Neural progenitor cell (in vitro differentiated cells): ENCODE data around the gene PADI4.

Experiments used
- EZH2 ChIP-seq: fragments of 200-600 bp; sonication (generic); IDR thresholded peaks from 2 replicates; pipeline ENCODE4 v1.6.1; 2017; ENCODE audit warnings: antibody characterized with exemption, mild to moderate bottlenecking, moderate library complexity
- TF ChIP-seq, protein P1 (sequence below): fragments of 200-600 bp; sonication (generic); IDR thresholded peaks from 2 replicates; pipeline ENCODE4 v1.5.1; 2017; ENCODE audit warnings: antibody characterized with exemption, mild to moderate bottlenecking

DNA sequence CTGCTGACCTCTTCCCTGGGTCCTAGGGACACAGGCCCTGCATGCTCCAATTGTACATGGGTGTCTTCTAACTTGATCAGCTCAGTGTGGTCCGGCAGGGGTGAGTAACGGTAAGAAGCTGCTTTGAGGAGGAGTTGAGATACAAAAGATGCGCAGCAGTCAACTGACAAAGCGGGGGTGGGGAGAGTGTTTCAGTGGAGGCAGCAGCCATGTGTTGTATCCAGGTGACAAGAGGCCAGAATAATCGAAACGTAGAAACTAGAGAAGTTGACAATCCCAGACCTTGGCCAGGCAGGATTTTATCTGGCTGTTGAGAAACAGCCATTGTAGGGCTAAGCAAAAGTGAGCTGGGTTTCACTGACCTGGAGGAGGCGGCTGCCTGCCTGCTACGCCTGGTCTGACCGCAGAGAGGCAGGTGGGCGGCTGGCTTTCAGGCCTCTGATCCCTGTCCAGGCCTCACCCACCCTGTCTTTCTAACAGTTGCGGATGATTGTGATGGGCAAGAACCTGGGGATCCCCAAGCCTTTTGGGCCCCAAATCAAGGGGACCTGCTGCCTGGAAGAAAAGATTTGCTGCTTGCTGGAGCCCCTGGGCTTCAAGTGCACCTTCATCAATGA lies 92.8 kb downstream of the PADI4 start:
- TF ChIP-seq EZH2 = no peak
- TF ChIP-seq, protein P1, sequence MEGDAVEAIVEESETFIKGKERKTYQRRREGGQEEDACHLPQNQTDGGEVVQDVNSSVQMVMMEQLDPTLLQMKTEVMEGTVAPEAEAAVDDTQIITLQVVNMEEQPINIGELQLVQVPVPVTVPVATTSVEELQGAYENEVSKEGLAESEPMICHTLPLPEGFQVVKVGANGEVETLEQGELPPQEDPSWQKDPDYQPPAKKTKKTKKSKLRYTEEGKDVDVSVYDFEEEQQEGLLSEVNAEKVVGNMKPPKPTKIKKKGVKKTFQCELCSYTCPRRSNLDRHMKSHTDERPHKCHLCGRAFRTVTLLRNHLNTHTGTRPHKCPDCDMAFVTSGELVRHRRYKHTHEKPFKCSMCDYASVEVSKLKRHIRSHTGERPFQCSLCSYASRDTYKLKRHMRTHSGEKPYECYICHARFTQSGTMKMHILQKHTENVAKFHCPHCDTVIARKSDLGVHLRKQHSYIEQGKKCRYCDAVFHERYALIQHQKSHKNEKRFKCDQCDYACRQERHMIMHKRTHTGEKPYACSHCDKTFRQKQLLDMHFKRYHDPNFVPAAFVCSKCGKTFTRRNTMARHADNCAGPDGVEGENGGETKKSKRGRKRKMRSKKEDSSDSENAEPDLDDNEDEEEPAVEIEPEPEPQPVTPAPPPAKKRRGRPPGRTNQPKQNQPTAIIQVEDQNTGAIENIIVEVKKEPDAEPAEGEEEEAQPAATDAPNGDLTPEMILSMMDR = no peak
